Measurements from ENCODE around the gene CPED1.
A peak's percentile ranks its signal among the peaks of the same experiment; 100 is the strongest.

The CPED1 gene

DNA sequence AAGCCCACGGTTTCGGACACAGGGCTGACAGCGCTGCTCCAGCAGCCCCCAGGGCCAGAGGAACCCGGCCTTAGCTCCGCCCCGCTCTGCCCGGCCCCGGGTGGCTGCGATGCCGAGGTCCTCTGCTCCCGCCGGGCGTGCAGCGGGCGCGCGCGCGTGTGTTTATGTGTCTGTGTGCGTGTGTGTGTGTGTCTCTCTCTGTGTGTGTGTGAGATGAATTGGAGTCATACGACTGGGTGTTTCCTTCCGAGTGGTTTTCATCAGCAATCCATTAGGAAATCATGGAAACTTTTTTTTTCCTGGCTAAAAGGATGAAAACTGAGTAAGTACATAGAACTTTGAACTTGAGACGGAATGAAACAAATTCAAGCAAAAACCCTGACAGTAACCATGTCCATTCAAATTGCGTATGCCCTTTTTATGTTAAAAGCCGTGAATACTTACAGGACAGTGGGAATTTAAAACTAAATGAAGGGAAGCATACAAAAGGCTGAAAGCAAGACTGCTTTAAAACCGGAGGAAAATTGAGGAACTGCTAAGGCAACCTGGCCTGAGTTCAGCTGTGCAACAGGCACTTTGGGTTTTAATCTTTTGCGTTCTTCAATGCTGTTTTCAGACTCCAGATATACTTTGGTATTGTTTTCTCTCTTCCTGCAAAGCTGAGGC lies at the start of gene CPED1:
TSS of gene CPED1 (plus strand) at position 121 of the 666 bp plus-strand sequence. CDS start 911 bp downstream, outside the sequence.
- peak; percentile 89 for DNase-seq (ENCODE audit: low read depth)
- H3K4me3 ChIP-seq (replicated peaks; ENCODE audit: low read depth, low read length) = peak within 1 kb of the TSS; percentile 64
- TF ChIP-seq, protein P1, sequence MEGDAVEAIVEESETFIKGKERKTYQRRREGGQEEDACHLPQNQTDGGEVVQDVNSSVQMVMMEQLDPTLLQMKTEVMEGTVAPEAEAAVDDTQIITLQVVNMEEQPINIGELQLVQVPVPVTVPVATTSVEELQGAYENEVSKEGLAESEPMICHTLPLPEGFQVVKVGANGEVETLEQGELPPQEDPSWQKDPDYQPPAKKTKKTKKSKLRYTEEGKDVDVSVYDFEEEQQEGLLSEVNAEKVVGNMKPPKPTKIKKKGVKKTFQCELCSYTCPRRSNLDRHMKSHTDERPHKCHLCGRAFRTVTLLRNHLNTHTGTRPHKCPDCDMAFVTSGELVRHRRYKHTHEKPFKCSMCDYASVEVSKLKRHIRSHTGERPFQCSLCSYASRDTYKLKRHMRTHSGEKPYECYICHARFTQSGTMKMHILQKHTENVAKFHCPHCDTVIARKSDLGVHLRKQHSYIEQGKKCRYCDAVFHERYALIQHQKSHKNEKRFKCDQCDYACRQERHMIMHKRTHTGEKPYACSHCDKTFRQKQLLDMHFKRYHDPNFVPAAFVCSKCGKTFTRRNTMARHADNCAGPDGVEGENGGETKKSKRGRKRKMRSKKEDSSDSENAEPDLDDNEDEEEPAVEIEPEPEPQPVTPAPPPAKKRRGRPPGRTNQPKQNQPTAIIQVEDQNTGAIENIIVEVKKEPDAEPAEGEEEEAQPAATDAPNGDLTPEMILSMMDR (IDR thresholded peaks at IDR 0.05; ENCODE audit: low read length, missing control alignments) = no peak

DNA sequence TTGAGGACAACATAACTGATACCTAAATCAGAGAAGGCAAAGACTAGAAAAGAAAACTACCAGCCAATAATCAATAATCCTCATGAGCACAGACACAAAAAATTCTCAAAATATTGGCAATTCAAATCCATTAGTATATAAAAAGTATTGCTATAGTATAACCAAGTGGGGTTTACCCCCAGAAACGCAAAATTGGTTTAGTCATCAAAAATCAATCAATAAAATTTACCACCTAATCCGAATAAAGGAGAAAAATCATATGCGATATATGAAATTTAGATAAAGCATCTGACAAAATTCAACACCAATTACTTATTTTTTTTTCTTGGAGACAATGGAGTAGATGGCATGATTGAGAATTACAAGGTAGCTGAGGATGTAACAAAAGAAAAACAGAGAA lies 49.2 kb upstream of the CPED1 start:
- DNase-seq (ENCODE audit: low read depth) = no peak
- H3K4me3 ChIP-seq (replicated peaks; ENCODE audit: low read depth, low read length) = no peak overlapping the region
- TF ChIP-seq, protein P1 (IDR thresholded peaks at IDR 0.05; ENCODE audit: low read length, missing control alignments) = no peak

DNA sequence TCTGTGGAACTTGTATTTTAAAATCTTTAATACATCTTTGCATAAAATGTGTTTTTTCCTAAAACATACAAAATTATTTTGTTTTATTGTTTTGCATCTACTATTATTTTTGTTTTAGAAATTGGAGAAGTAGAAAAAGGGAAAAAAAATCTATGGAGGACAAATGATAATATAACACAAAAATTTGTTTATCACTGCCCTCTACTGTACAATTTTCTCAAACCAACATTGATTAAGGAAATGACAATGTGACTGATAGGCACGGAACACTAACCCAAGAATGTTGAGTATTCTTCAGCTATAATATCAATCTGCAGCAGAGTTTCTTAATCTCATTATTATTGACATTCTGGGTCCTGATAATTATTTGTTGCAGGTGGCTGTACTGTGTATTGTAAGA lies 47.4 kb upstream of the CPED1 start:
- TF ChIP-seq, protein P1 (IDR thresholded peaks at IDR 0.05; ENCODE audit: low read length, missing control alignments) = peak; percentile 21

GRCh38 chr7:120941856-120942255 lies 46.7 kb upstream of the CPED1 start:
- H3K4me3 ChIP-seq (replicated peaks; ENCODE audit: low read depth, low read length) = no peak overlapping the region
- TF ChIP-seq, protein P1 (IDR thresholded peaks at IDR 0.05; ENCODE audit: low read length, missing control alignments) = no peak
- no peak for DNase-seq (ENCODE audit: low read depth)

More for the DNA sequence above, 47.4 kb upstream of the CPED1 start:
- DNase-seq (ENCODE audit: low read depth) = peak; percentile 31
- H3K4me3 ChIP-seq (replicated peaks; ENCODE audit: low read depth, low read length) = no peak overlapping the region

DNA sequence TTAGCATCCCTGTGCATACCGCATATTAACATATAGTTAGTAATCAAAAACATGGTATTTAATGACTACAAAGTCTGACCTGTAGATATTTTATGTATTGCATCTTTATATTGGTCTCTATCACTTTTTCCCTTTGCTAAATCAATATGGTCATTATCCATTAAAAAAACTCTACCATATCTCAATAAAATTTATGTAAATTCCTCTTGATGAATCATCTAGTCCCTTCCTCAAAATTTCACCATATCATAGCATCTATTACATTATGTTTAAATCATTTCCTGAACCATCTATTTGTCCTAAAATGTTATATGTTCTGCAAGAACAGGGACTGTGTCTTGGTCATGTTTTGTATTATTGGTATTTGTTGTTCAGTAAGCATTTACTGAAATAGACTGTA lies 45.6 kb upstream of the CPED1 start:
- no peak overlapping the region for H3K4me3 ChIP-seq (replicated peaks; ENCODE audit: low read depth, low read length)
- TF ChIP-seq, protein P1 (IDR thresholded peaks at IDR 0.05; ENCODE audit: low read length, missing control alignments) = no peak
- DNase-seq (ENCODE audit: low read depth) = peak; percentile 9

GRCh38 chr7:120944826-120945562 lies 43.5 kb upstream of the CPED1 start:
- TF ChIP-seq, protein P1 (IDR thresholded peaks at IDR 0.05; ENCODE audit: low read length, missing control alignments) = no peak
- no peak for DNase-seq (ENCODE audit: low read depth)
- H3K4me3 ChIP-seq (replicated peaks; ENCODE audit: low read depth, low read length) = no peak overlapping the region

Measured in fibroblast of pulmonary artery (primary cell).